Glomerular visceral epithelial cell (primary cell): ENCODE measurements around the gene TDRKH.
A peak's percentile ranks its signal among the peaks of the same experiment; 100 is the strongest.

Source experiments
- DNase-seq: peaks from one replicate; pipeline ENCODE4 v3.0.0-alpha.2; 2016; ENCODE audit errors: extremely low spot score

Gene TDRKH

GRCh38 chr1:151790071-151790939, at the start of gene TDRKH:
TDRKH (minus strand) TSS chr1:151790500; CDS start chr1:151783022, 7,478 bp downstream.
- DNase-seq: peak; percentile 100

GRCh38 chr1:151839457-151840403, 49.4 kb upstream of the TDRKH start, which contains the start of gene C2CD4D:
C2CD4D (minus strand) TSS chr1:151839820; CDS start chr1:151838989, 831 bp downstream.
- no peak for DNase-seq

- DNase-seq: no peak
Observed at GRCh38 chr1:151839082-151839412, 48.7 kb upstream of the TDRKH start.

- DNase-seq: no peak
Observed at GRCh38 chr1:151838222-151839081, 48.2 kb upstream of the TDRKH start.

GRCh38 chr1:151837884-151838221, 47.6 kb upstream of the TDRKH start:
- DNase-seq: no peak

- DNase-seq: no peak
Observed at GRCh38 chr1:151837197-151837596, 46.9 kb upstream of the TDRKH start.

GRCh38 chr1:151835596-151835995, 45.3 kb upstream of the TDRKH start:
- DNase-seq: no peak

GRCh38 chr1:151834239-151834638, 43.9 kb upstream of the TDRKH start:
- no peak for DNase-seq

GRCh38 chr1:151833172-151833900, 43.0 kb upstream of the TDRKH start:
- no peak for DNase-seq

- DNase-seq: peak; percentile 62
Observed at GRCh38 chr1:151832318-151832980, 42.1 kb upstream of the TDRKH start.

GRCh38 chr1:151831605-151832004, 41.3 kb upstream of the TDRKH start, which contains the start of gene RORC:
RORC (minus strand) TSS chr1:151831802; CDS start chr1:151831764, 38 bp downstream.
- no peak for DNase-seq

GRCh38 chr1:151831256-151831591, 40.9 kb upstream of the TDRKH start:
- DNase-seq: no peak

GRCh38 chr1:151830055-151830454, 39.8 kb upstream of the TDRKH start:
- no peak for DNase-seq

GRCh38 chr1:151829352-151830046, 39.2 kb upstream of the TDRKH start:
- no peak for DNase-seq

GRCh38 chr1:151828921-151829320, 38.6 kb upstream of the TDRKH start:
- peak; percentile 10 for DNase-seq

GRCh38 chr1:151827853-151828252, 37.6 kb upstream of the TDRKH start:
- DNase-seq: no peak

GRCh38 chr1:151825751-151826660, 35.7 kb upstream of the TDRKH start:
- DNase-seq: no peak

- no peak for DNase-seq
Observed at GRCh38 chr1:151825204-151825603, 34.9 kb upstream of the TDRKH start.

GRCh38 chr1:151823175-151823574, 32.9 kb upstream of the TDRKH start:
- DNase-seq: no peak
